ENCODE data around the gene MED27. TPM values are rescaled to one million over a fixed set of nuclear protein-coding genes. Genes with fewer than 3 reads are reported as not detected.

MED27 gene
- total and polyA plus RNA-seq, 2 of the 8 experiments (the other 6 are each of a cell fraction or from before 2014, with no cell fraction given): 29.9 to 56.5 TPM

DNA sequence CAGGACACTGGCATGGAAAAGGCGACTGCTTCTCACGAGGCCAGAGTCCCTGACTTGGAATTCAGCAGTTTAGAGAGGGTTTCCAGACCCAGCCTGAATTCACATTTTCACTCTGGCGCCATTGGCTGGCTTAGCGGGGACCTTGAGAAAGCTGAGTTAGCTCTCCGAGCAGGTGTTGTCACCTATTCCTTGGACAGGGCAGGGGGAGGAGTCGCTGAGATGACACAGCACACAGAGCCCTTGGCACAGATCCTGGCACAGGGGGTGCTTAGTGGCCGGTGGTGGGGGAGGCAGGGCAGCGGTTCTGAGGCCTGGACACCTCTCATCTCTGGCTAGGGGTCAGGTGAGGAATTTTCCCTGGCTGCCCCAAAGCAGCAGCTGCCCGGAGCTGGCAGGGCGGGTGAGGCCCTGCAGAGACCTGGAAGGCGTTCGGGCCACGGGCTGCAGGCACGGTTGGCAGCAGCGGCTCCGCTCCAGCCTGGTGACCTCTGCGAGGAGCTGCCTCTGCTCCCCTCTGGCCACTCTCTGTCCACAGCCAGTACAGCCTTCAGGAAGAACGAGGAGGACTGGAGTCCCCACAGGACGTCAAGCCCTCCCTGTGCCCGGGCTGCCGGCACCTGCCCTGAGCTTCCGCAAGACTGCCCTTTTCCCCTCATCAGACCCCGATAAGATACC is 267.4 kb downstream of the MED27 start:
- Histone ChIP-seq H2AFZ (ENCODE audit: low read length) (no peak overlapping the region), H3K4me2 (ENCODE audit: insufficient read depth in 1 of 2, low read depth in 2 of 2, low read length in 2 of 2) (no peak overlapping the region), H3K23ac (ENCODE audit: insufficient read length) (no peak overlapping the region), H4K91ac (replicated peaks; ENCODE audit: insufficient read length, low read length) (no peak overlapping the region), H3K4ac (replicated peaks; ENCODE audit: insufficient read length, low read depth, low read length) (no peak overlapping the region), H4K8ac (ENCODE audit: extremely low read depth, insufficient read depth, low read length) (peak overlapping the region; percentile 29; the same call in 1 of the 2 replicates), H2BK15ac (ENCODE audit: low read length) (peak overlapping the region; percentile 61; the same call in 1 of the 2 replicates), H3K56ac (replicated peaks; ENCODE audit: insufficient read length, low read depth, low read length) (no peak overlapping the region), H4K5ac (ENCODE audit: insufficient read length, low read depth, low read length) (no peak overlapping the region), H3K23me2 (ENCODE audit: low read depth, low read length) (no peaks in the 10 kb centered on the region), H3K9ac (replicated peaks in 1 of 4; ENCODE audit: extremely low read depth in 1 of 4, low read depth in 3 of 4, low read length in 3 of 4) (no peak overlapping the region), H3K18ac (ENCODE audit: extremely low read depth, low read length) (no peak overlapping the region), H2BK120ac (replicated peaks; ENCODE audit: low read depth, low read length) (no peak overlapping the region), H3K79me2 (ENCODE audit: control insufficient read depth in 1 of 2, insufficient read depth in 2 of 2, low read length in 2 of 2) (no peaks in the 10 kb centered on the region), H3K9me3 (ENCODE audit: insufficient read depth in 2 of 2, low read depth in 1 of 2, low read length in 1 of 2) (no peaks in the 10 kb centered on the region), H3K4me1 (replicated peaks in 1 of 4; ENCODE audit: control insufficient read depth in 3 of 4, insufficient read depth in 4 of 4, low read length in 3 of 4) (peaks cover 0 to 13% (median 8%) of the 10 kb centered on the region in 4 experiments; a peak in 6 of 7 replicates), H2BK12ac (ENCODE audit: low read depth, low read length) (no peak overlapping the region), H3K27me3 (replicated peaks in 1 of 4; ENCODE audit: control insufficient read depth in 3 of 4, extremely low read depth in 1 of 4, insufficient read depth in 3 of 4, low read length in 3 of 4) (no peaks in the 10 kb centered on the region), H2BK20ac (ENCODE audit: low read length) (no peak overlapping the region; the same call in 1 of the 2 replicates), H3K36me3 (ENCODE audit: control insufficient read depth in 2 of 4, insufficient read depth in 4 of 4, low read length in 3 of 4) (no peaks in the 10 kb centered on the region), H3K79me1 (ENCODE audit: low read depth, low read length) (no peaks in the 10 kb centered on the region), H3K4me3 (ENCODE audit: extremely low read depth in 1 of 4, insufficient read depth in 2 of 4, low read depth in 3 of 4, low read length in 4 of 4) (no peak overlapping the region), H4K20me1 (replicated peaks in 1 of 2; ENCODE audit: control insufficient read depth in 1 of 2, insufficient read depth in 2 of 2, low read length in 2 of 2) (no peaks in the 10 kb centered on the region), H3K14ac (ENCODE audit: insufficient read length) (no peak overlapping the region), H3K27ac (ENCODE audit: low read depth, low read length) (no peak overlapping the region), H2BK5ac (ENCODE audit: low read depth, low read length) (no peak overlapping the region), H2AK5ac (ENCODE audit: low read depth, low read length) (no peak overlapping the region)
- 87% methylated on average over 22 of the region's 23 CpGs; no CpG with 5 or more reads in 1 of the 2 experiments for WGBS, 2 experiments (ENCODE audit: extremely low coverage in 1 of 2, insufficient coverage in 1 of 2, insufficient read length in 1 of 2, insufficient replicate concordance in 2 of 2, low coverage in 1 of 2, low lambda C conversion rate in 2 of 2, missing lambda C conversion rate in 1 of 2)
- DNase-seq (ENCODE audit: low read depth in 1 of 2, low spot score in 2 of 2) (no peak), FAIRE-seq (no peak)
- ChIA-PET POLR2A (ENCODE audit: partially characterized antibody) (no interaction called here), CTCF (ENCODE audit: partially characterized antibody) (interaction anchor here (0.6 to 4.5 kb wide), 7 partner anchors 8 to 107 kb away, joined by 3 to 24 read pairs (median 5); no protein-coding TSS in a partner anchor)
- TF ChIP-seq CHD2 (IDR thresholded peaks at IDR 0.05; ENCODE audit: low read length) (no peak), EP300 (IDR thresholded peaks at IDR 0.05; ENCODE audit: borderline replicate concordance in 1 of 2, low read depth in 2 of 2, low read length in 2 of 2) (no peak), SRF (IDR thresholded peaks at IDR 0.05; ENCODE audit: low read depth, low read length) (no peak), NRF1 (IDR thresholded peaks at IDR 0.05; ENCODE audit: low read depth, low read length) (no peak), CEBPB (IDR thresholded peaks at IDR 0.05; ENCODE audit: low read depth, low read length) (no peak), SP2 (IDR thresholded peaks at IDR 0.05; ENCODE audit: low read length) (no peak), ASH2L (IDR thresholded peaks at IDR 0.05; ENCODE audit: low read length) (no peak), CBX8 (IDR thresholded peaks at IDR 0.05; ENCODE audit: borderline replicate concordance, low read depth, low read length) (no peak), SAP30 (IDR thresholded peaks at IDR 0.05; ENCODE audit: insufficient read depth, insufficient replicate concordance, low read length) (no peak), YY1 (IDR thresholded peaks at IDR 0.05; ENCODE audit: low read depth, low read length) (no peak)
- TF ChIP-seq, protein P1, sequence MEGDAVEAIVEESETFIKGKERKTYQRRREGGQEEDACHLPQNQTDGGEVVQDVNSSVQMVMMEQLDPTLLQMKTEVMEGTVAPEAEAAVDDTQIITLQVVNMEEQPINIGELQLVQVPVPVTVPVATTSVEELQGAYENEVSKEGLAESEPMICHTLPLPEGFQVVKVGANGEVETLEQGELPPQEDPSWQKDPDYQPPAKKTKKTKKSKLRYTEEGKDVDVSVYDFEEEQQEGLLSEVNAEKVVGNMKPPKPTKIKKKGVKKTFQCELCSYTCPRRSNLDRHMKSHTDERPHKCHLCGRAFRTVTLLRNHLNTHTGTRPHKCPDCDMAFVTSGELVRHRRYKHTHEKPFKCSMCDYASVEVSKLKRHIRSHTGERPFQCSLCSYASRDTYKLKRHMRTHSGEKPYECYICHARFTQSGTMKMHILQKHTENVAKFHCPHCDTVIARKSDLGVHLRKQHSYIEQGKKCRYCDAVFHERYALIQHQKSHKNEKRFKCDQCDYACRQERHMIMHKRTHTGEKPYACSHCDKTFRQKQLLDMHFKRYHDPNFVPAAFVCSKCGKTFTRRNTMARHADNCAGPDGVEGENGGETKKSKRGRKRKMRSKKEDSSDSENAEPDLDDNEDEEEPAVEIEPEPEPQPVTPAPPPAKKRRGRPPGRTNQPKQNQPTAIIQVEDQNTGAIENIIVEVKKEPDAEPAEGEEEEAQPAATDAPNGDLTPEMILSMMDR (IDR thresholded peaks at IDR 0.05; ENCODE audit: control extremely low read depth in 1 of 3, insufficient read depth in 1 of 3, low read depth in 1 of 3, low read length in 3 of 3): no peak
